Right cardiac atrium (tissue), 5 donors: ENCODE results near the gene CECR2. TPM values are rescaled to one million over a fixed set of nuclear protein-coding genes. Genes with fewer than 3 reads are reported as not detected.
A peak's percentile ranks its signal among the peaks of the same experiment; 100 is the strongest.

ENCODE experiments used
- ATAC-seq, 2 donors: fragments of 200-7000 bp; cut with Tn5 transposase; one replicate each; pipeline versions ENCODE4 v1.8.0 to v1.9.1; 2020; ENCODE audit warnings: moderate library complexity in 2 of 2, mild to moderate bottlenecking in 1 of 2
- DNase-seq, 3 donors: peaks; one replicate each; pipeline ENCODE4 v3.0.0-alpha.2; 2020
- H3K27ac ChIP-seq: one replicate; pipeline ENCODE4 v1.5.1; 2013; ENCODE audit warnings: mild to moderate bottlenecking, low read length, control low read depth, moderate library complexity
- H3K27me3 ChIP-seq: one replicate; pipeline ENCODE4 v1.6.1; 2013; ENCODE audit not compliant: control insufficient read depth, insufficient read depth
- H3K4me1 ChIP-seq: one replicate; pipeline ENCODE4 v1.6.1; 2013; ENCODE audit warnings: low read length; ENCODE audit not compliant: control insufficient read depth, insufficient read depth
- H3K4me3 ChIP-seq: one replicate; pipeline ENCODE4 v1.5.1; 2013; ENCODE audit warnings: low read length, control low read depth
- H3K9me3 ChIP-seq: one replicate; pipeline ENCODE4 v1.6.1; 2013; ENCODE audit warnings: low read length; ENCODE audit not compliant: control insufficient read depth
- WGBS: extraction: QIAGEN DNeasy Blood & Tissue Kit; methylation state at CpG from one replicate; pipeline ENCODE4 v1.1.7; 2013; 5-methylcytosine and 5-hydroxymethylcytosine counted together
- intact Hi-C, 4 donors: fragments of 100-400 bp; cut with DNase I; formaldehyde crosslinking; loops; one replicate each; pipeline versions ENCODE4 v1.11.0 to v1.14.0; 2022 to 2023
- polyA plus RNA-seq: library from polyadenylated mRNA; stranded (reverse); fragments of 200-250 nt; gene quantifications from one replicate; pipeline ENCODE4 v1.2.3, GENCODE V29; 2013
- total RNA-seq, 4 donors: library from RNA; stranded (reverse); fragmentation: NEBNext Ultra II Directional; extraction: Animal tissue kit (Norgen Biotek cat#: 25700); gene quantifications; one replicate each; pipeline ENCODE4 v1.2.1, GENCODE V29; 2021
- donor health status: healthy with polysubstance abuse.
- donor health status: DM: no; HTN: yes; CAD: no.
- donor health status: DM: no; HTN: no; CAD: no.
- donor health status: DM: no; HTN: yes; CAD: no; lungs with severe emphysema.
- donor health status: DM: yes; HTN: yes; CAD: no.

CECR2 gene
- total and polyA plus RNA-seq, 5 donors = 3.4 to 8.3 (median 4.3) TPM

DNA sequence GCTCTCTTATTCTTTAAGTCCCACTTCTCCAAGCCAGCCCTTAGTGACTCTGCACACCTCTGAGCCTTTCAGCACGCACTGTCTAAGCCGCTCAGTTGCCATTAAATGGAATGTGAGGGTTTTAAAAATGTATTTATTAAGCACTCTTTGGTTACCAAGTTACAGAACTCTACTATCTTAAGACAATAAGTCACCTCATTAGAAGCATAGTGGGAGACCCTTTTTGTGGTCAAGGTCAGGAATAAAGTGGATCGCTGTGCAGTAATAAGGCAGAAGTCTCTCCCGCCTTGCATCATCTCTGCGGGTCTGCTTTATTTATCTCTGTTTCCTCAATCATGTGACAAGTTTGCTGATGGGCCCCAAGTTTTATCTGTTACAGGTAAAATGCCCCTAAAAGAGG is 205.9 kb downstream of the CECR2 start:
- Histone ChIP-seq H3K9me3 (no peaks in the 10 kb centered on the region), H3K27ac (no peak overlapping the region), H3K4me3 (no peak overlapping the region), H3K27me3 (no peaks in the 10 kb centered on the region), H3K4me1 (peaks cover 10% of the 10 kb centered on the region)
- ATAC-seq = no peak
- intact Hi-C loops = loop anchor here in 2 of 4 donors (10.0 kb wide), 1 partner anchor 60 kb away; the partner anchor contains the start of gene BCL2L13 (in 2 of the 2)
- no peak for DNase-seq
- WGBS = 85% methylated on average over 5 of the region's 5 CpGs

DNA sequence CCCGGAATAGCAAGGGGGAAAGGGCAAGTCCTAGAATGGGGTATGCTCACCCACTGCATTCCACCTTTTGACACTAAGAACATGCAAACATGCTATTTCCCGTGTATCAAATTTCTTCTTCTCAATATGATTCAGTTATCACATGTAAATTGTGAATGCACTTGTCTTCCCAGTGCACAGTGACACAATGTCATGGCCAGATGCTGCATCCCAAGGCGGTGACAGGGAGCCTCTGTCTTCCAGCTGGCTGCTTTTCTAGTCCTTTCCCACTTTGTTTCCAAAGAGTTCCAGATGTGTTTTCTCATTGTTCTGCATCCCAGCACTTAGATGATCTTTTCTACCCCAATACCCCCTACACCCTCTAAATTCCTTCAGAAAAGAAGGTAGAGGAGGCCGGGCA is 206.4 kb downstream of the CECR2 start:
- Histone ChIP-seq H3K4me1 (peaks cover 10% of the 10 kb centered on the region), H3K27me3 (no peaks in the 10 kb centered on the region), H3K4me3 (no peak overlapping the region), H3K27ac (no peak overlapping the region), H3K9me3 (no peaks in the 10 kb centered on the region)
- WGBS = 73% methylated on average over 4 of the region's 4 CpGs
- intact Hi-C loops = loop anchor here in 2 of 4 donors (10.0 kb wide), 1 partner anchor 59 kb away; the partner anchor contains the start of gene BCL2L13 (in 2 of the 2)
- ATAC-seq = no peak
- DNase-seq = no peak

DNA sequence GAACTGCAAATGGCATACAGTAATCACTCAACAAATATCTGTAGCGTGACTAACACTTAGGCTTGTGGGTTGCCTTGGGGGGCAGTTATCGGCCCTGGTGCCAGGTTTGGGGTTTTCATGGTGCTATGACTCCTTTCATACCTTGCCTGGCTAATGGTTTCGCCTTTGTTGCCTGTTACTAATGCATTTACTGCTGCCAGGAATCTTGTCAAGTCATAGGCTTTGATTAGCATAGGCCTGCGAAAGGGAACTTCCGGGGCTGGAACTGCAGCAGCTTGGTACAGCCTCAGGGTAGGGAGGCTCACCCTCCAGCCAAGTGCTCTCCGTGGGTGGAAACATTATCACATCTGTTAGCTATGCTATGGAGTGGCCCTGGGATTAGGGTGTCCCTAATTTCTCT is 207.2 kb downstream of the CECR2 start:
- H3K4me1 ChIP-seq = peaks cover 9% of the 10 kb centered on the region
- DNase-seq (no peak), ATAC-seq (peak in 1 of 2 donors; percentile 52)
- 66% methylated on average over 6 of the region's 6 CpGs for WGBS
- H3K9me3 ChIP-seq = no peaks in the 10 kb centered on the region
- intact Hi-C loops = loop anchor here in 2 of 4 donors (10.0 kb wide), 1 partner anchor 58 kb away; the partner anchor contains the start of gene BCL2L13 (in 2 of the 2)
- no peak overlapping the region for H3K27ac ChIP-seq
- no peaks in the 10 kb centered on the region for H3K27me3 ChIP-seq
- H3K4me3 ChIP-seq = no peak overlapping the region

DNA sequence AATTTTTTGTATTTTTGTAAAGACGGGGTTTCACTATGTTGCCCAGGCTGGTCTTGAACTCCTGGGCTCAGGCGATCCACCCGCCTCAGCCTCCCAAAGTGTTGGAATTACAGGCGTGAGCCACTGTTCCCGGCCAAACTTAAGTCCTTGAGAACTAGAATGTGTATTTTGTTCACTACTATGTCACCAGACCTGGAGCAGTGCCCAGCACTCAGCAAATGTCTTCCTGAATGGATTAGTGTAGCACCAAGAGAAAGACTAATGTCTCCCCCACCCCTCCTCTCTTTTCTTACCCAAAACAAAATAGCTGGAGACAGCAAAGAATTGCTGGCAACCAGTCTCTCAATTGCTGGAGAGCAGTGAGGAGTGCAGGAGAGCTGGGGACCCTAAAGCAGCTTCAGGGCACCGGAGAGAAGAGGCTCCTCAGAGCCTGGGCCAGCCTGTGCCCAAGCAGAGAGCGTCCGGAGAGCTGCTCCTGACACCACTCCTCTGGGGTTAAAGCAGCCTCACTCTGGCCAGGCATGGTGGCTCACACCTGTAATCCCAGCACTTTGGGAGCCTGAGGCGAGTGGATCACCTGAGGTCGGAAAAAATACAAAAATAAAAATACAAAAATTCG is 209.0 kb downstream of the CECR2 start:
- DNase-seq (peak; percentile 80 to 88 (median 84)), ATAC-seq (peak; percentile 54 to 63)
- Histone ChIP-seq H3K9me3 (no peaks in the 10 kb centered on the region), H3K27ac (peak overlapping the region; percentile 37), H3K4me3 (no peak overlapping the region), H3K4me1 (peaks cover 4% of the 10 kb centered on the region), H3K27me3 (no peaks in the 10 kb centered on the region)
- WGBS = 47% methylated on average over 11 of the region's 11 CpGs
- intact Hi-C loops = loop anchor here in 2 of 4 donors (10.0 kb wide), 1 partner anchor 57 kb away; the partner anchor contains the start of gene BCL2L13 (in 2 of the 2)

DNA sequence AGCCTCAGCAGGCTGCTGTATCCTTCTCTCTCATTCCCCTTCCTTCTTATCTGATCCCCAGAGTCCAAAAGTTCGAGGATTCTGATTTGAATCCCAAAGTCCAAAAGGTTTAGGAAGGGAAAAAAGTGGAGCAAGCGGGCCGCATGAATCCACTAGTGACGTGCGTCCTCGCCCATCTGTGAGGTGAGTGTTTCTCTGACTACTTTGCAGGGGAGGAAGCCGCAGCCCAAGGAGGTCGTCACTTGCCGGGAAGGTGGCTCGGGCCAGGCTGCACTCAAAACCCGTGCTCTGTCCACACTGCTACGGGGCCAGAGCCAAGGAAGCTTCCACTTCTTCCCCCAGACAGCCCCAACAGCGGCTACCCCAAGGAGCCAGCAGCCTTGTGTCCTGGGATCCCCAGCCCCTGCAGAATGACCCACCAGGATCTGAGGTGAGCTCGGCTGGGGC is 210.3 kb downstream of the CECR2 start:
- Histone ChIP-seq H3K27me3 (no peaks in the 10 kb centered on the region), H3K4me3 (no peak overlapping the region), H3K27ac (no peak overlapping the region), H3K4me1 (peaks cover 2% of the 10 kb centered on the region), H3K9me3 (no peaks in the 10 kb centered on the region)
- WGBS = 92% methylated on average over 14 of the region's 14 CpGs
- ATAC-seq (no peak), DNase-seq (no peak)
- intact Hi-C loops = loop anchor here in 2 of 4 donors (10.0 kb wide), 1 partner anchor 55 kb away; the partner anchor contains the start of gene BCL2L13 (in 2 of the 2)

DNA sequence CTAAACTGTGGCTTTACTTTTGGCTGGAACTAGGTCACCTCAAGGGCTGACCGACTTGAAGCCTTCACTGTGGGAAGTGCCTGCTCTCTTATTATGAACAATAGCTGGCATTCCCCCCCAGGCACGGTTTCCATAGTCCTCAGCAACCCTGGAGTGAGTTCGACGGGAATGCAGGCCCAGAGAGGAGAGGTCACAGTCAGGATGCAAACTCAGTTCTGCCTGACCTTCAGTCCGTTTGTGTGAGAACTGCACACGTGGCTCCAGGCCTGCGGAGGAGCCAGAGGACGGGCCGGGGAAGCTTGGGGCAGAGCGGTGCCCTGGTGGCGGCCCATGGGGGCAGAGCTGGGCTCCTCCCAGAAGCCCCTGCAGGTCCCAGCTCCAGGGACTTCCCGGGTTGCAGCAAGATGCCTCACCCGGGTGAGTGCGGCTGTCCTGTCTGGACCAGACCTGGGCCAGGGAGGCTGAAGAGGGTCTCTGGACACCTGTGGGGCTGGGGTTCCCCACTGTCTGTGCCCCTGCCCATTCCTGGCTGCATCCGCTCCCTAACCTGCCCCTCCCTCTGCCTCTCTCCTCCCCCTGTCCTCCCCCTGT is 211.3 kb downstream of the CECR2 start:
- whole genome bisulfite sequencing = 55% methylated on average over 15 of the region's 15 CpGs
- peak; percentile 39 to 74 for ATAC-seq
- H3K27me3 ChIP-seq = no peaks in the 10 kb centered on the region
- peak in 1 of 3 donors; percentile 40 for DNase-seq
- peaks cover 2% of the 10 kb centered on the region for H3K4me1 ChIP-seq
- no peak overlapping the region for H3K4me3 ChIP-seq
- H3K27ac ChIP-seq = no peak overlapping the region
- H3K9me3 ChIP-seq = no peaks in the 10 kb centered on the region
- intact Hi-C loops = no loop called here

DNA sequence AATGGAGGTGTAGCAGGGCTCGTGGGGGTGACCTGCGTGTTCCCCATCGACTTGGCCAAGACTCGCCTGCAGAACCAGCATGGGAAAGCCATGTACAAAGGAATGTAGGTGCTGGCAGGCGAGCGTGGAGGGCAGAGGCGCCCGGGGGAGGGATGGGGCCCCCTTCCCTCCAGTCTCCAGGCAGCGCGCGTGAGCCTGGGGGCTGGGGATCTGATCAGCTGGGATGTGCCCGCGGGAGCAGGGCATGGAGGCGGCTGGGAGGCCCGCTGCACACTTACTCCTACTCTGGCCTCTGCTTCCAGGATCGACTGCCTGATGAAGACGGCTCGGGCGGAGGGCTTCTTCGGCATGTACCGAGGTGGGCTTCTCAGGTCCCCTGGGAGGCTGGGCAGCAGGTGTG is 211.8 kb downstream of the CECR2 start:
- DNase-seq = no peak
- Histone ChIP-seq H3K9me3 (no peaks in the 10 kb centered on the region), H3K4me3 (no peak overlapping the region)

DNA sequence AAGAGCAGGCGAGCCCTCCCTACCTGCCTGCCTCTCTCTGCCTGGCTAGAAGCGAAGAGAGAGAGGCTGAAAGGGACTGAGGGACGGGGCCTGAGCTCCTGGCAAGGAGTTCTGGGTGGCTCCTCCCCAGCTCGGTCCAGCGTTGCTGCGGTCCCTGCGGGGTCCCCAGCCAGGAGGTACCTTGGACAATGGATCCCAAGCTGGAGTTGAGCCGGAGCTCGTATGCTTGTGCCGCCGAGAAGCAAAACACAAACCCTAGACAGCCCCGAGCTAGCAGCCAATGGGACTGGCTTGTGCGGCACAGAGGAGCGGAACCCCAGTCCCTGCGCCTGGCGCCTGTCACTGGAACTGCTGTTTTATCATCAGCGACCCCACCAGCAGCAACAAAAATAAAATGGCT is 212.4 kb downstream of the CECR2 start:
- Histone ChIP-seq H3K9me3 (no peaks in the 10 kb centered on the region), H3K27ac (no peak overlapping the region), H3K4me3 (no peak overlapping the region), H3K27me3 (no peaks in the 10 kb centered on the region), H3K4me1 (no peaks in the 10 kb centered on the region)
- ATAC-seq = peak in 1 of 2 donors; percentile 8
- no peak for DNase-seq
- WGBS = 84% methylated on average over 17 of the region's 17 CpGs
- intact Hi-C loops = no loop called here

More for the DNA sequence above, 211.8 kb downstream of the CECR2 start:
- peaks cover 2% of the 10 kb centered on the region for H3K4me1 ChIP-seq
- peak; percentile 2 to 4 for ATAC-seq
- 79% methylated on average over 21 of the region's 21 CpGs for WGBS
- intact Hi-C loops = no loop called here
- H3K27me3 ChIP-seq = no peaks in the 10 kb centered on the region
- no peak overlapping the region for H3K27ac ChIP-seq

DNA sequence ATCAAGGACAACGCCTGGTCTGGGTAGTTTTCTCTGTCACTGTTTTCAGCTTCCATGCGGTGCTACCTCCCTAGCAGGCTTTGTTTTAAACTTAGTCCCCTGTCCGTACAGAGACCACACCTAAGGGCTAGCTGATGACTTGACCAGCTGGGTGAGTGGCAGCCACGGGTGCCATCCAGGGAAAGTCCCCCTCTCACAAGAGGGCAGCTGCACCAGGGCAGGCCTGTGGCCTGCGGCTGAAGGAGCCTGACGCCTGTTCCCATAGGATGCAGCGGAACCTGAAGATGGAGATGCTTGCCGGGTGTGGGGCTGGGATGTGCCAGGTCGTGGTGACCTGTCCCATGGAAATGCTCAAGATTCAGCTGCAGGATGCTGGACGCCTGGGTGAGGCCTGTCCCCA is 213.9 kb downstream of the CECR2 start:
- no peak for ATAC-seq

DNA sequence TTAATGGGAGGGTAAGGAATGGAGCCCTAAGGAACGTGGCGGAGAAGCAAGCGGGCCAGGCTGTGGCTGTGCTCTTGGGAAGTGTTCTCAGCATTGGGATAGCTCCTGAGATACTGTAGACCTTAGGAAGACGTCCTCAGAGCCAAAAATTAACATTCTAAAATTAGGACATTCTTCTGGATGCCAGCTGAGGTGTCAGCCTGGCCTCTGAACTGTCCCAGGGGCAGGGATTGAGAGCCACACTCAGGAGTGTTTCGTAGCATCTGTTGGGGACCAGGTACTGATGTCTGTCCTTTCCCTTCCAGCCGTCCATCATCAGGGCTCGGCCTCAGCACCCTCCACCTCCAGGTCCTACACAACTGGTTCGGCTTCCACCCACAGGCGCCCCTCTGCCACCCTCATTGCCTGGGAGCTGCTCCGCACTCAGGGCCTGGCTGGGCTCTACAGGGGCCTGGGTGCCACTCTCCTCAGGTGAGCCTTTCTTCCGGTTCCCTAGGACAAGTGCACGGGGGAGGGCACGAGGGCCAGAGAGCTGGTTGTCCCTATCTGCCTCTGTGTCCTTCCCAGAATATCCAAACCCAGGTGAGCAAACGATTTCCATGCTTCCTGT is 217.7 kb downstream of the CECR2 start:
- Histone ChIP-seq H3K27ac (peak overlapping the region; percentile 41), H3K27me3 (no peaks in the 10 kb centered on the region), H3K4me1 (no peaks in the 10 kb centered on the region), H3K9me3 (no peaks in the 10 kb centered on the region), H3K4me3 (no peak overlapping the region)
- intact Hi-C loops = no loop called here
- WGBS = 78% methylated on average over 14 of the region's 14 CpGs
- ATAC-seq (peak; percentile 38 to 50), DNase-seq (no peak)

More for the DNA sequence above, 213.9 kb downstream of the CECR2 start:
- no peaks in the 10 kb centered on the region for H3K4me1 ChIP-seq
- no peak for DNase-seq
- no peaks in the 10 kb centered on the region for H3K27me3 ChIP-seq
- no peak overlapping the region for H3K27ac ChIP-seq
- intact Hi-C loops = no loop called here
- H3K4me3 ChIP-seq = no peak overlapping the region
- WGBS = 89% methylated on average over 10 of the region's 10 CpGs
- no peaks in the 10 kb centered on the region for H3K9me3 ChIP-seq

DNA sequence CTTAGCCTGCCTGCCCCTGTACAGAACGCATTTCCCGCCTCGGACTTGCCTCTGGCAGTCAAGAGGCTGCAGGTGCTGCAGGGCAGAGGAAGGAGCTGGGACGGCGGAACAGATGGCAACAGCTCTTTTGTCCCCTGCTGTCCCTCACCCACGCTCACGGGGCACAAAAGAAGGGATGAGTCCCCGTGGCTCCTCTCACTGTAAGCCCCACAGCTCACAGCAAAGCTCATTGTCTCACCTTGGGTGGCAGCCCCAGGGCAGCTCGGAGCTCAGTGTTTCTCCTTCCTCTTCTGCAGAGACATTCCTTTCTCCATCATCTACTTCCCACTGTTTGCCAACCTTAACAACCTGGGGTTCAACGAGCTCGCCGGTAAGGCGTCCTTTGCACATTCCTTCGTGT is 218.4 kb downstream of the CECR2 start:
- H3K9me3 ChIP-seq = no peaks in the 10 kb centered on the region
- no peak overlapping the region for H3K27ac ChIP-seq
- H3K27me3 ChIP-seq = no peaks in the 10 kb centered on the region
- WGBS = 83% methylated on average over 14 of the region's 14 CpGs
- no peak overlapping the region for H3K4me3 ChIP-seq
- peak in 1 of 2 donors; percentile 15 for ATAC-seq
- no peak for DNase-seq
- intact Hi-C loops = no loop called here
- H3K4me1 ChIP-seq = no peaks in the 10 kb centered on the region
